ENCODE data around the gene UBN1. TPM values are rescaled to one million over a fixed set of nuclear protein-coding genes. Genes with fewer than 3 reads are reported as not detected.
"Not testable (repeated sequence)": the region's sequence is repeated elsewhere in the genome, so short reads cannot be mapped to it uniquely, and the experiment has no call there.

Gene UBN1
- total RNA-seq, 1 donor from 2014 or later, result 30.1 TPM

DNA sequence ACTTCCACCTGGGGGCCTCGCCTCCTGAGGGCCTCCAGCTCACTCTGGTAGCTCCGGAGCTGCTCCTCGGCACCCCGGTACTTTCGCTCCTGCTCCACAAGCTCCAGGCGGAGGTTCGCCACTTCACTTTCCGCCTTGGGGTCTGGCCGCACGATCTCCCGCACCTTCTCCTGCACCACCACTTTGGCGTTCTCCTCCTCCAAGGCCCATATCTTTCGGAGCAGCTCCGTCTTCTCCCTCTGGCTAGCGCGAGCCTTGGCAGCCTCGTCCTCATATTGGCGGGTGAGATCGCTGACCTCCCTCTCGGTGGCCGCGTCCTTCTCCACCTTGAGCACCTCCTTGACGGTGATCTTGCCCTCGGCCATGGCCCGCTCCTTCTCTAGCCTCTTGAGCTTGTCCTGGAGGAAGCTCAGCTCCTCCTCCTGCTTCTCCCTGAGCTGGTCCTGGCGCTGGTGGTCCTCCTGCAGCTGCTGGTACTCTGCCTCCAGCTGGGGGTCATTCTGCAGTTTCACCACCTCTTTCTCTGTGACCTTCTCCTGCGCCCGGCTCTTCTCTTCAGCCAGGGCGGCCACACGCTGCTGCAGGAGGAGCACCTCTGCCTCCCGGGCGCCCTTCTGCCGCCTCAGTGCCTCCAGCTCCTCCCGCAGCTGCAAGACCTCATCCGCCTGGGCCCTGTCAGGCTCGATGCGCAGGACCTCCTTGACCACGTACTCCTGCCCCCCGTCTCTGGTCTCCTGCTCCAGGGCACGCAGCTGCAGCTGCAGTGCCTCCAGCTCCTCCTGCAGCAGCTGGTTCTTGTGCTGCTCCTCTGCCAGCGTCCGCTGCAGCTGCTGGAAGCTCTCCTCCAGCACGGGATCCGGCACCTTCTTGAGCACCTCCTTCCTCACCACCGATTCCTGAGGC, 37.9 kb downstream of the UBN1 start:
- DNase-seq, result no peak

DNA sequence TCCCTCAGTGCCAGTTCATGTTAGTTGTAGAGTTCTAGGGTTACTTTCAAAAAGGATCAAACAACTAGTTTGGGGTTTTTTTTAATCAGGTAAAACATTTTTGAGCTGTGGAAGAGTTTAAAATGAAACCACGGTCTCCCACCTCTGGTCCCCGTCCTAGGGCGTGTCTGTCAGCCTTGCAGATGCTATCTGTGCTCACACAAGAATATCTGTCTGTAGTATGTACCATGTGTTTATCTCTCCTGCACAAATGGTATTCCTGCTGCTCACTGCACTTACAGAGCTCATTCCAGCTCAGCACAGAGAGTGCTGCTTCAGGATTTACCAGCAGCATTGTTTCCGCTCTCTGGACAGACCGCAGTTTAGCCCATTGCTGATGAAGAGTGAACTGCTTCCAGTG, 38.9 kb downstream of the UBN1 start:
- no peak for DNase-seq

DNA sequence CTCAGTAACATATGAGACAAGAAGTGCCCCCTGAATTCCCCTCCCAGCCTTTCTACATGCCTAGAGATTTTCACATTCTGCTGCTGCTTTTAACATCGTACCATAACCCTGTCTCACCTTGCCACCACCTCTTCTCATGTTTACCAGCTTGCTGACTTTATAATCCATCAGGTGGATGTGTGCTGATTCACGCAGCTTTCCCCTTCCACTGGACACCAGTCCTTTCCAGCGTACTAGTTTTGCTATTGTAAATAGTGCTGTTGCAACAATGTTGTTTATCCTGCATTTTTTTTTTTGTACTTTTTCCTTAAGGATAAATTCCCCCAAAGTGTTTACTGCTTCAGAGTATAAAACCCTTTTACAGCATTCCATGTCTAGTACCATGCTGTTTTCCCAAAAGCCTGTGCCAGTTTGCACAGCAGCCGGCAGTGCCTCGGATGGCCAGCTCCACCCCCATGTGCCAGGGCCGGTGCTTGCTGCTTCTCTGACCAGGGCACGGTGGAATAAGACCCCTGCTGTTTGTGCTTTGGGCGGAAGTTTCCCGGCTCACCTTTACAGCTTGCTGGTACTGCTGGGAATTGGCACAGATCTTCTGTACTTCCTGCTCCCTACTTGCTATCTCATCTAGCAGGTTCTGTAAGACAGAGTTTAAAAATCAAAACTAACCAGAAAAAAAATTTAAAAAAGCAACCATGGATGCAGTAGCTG, 41.3 kb downstream of the UBN1 start:
- DNase-seq, result no peak

DNA sequence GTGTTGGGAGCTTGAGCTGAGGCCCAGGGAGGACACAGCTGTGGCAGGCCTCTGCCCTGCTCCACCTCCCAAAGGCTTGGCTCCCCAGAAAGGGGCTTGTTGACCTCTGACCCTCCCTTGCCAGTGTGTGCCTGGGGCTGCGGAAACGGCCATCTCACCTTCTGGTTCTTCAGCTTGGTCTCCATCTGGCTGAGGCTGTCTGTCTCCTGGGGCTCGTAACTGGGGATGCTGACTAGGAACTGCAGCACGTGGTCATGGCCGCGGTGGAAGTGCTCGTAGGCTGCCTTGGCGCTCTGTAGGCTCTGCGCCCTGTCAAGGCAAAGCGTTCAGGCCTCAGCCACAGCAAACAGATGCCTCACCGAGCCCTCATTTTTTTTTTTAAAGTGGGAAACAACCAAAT, 42.7 kb downstream of the UBN1 start:
- DNase-seq, result no peak

DNA sequence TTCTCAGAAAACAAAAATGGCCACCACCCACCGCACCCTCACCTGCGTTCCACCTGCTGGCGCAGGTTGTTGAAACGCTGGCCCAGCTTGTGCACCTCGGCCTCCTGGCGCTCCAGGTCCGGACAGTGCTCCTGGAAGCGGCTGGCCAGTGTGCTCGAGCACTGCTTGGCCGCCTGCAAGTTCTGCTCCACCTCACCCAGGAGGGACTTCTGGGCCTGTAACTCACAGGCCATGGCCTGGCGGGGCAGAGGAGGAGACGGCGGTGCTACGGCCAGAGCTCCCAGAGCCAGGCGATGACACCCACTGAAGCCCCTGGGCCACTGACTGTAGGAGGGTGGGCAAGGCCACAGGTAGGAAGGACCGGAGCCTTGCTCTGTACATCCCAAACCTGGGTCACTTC, 43.4 kb downstream of the UBN1 start:
- DNase-seq, result no peak

DNA sequence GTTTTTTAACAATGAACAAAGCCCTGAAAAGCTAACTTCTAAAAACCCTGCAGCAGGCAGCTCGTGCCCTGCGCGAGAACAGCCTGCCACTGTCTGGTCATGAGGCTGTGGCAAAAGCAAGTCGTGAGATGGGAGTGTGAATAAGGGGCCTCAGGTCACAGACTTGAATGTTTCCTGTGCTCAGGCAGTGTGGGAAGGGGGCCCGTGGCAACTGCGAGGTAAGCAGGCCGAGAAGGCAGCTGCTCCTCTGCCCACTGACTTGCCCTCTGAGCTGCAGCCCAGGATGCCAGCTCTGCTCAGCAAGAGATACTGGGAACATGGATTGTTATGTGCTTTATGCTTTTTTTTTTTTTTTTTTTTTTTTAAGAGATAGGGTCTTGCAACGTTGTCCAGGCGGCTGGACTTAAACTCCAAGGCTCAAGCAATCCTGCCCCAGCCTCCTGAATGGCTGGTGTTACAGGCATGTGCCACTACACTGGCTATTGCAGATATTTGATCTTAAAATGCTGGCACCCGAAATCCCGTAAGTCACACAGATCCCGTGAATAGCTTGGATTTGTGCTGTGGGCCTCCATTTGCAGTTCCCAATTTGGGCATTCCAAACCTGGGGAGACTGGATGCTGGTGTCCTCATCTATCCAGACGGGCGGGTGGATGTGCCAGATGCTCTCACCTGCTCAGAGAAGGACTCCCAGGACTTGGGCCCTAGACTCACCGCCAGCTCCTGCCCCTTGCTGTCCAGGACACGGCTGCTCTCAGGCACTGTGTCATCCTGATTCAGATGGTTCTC, 44.0 kb downstream of the UBN1 start:
- no peak for DNase-seq

DNA sequence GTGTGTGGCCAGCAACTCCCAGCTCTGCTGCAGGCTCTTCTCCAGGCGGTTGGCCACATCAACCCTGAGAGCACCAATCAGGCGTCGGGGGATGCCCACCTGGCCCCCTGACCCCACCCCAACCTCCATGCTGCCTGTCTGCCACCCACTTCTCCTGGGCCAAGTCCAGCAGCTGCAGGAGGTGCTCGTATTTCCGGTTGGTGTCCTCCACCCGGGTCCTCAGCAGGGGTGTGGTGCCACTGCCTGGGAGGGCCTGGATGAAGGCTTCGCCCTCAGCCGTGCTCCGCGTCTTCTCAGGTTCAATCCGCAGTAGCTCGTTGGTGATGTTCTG, 44.6 kb downstream of the UBN1 start:
- no peak for DNase-seq

DNA sequence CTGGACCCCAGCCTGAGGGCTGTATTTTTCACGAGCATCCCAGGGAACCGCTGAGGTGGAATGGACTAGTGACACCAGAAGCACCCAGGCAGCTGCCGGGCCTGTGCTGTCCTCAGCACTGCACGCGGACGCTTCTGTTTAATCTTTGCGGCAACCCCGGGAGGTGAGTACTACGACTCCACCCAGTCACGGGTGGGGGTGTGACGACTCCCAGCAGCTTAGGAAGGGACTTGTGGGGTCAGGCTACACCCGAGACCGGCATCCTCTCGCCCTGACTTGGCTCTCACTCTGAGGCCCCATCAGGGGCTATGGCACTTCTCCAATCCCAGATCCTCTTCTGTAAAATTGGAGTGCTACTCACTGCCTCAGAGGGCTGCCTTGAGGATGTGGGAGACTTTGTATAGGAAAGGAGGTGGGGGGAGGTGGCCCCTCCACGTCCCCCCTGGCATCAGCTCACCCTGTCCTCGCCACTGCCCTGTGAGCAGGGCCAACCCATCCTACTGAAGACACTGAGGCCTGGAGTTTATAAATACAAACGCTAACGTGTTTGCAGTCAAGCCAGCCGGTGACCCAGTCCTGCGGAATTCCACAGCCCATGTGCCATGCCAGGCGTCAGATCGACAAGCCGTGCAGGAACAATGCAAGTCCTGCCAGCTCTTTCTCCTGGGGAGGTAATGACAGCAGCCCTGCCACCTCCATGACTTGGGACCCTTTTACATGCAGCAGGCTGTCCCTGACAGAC, 45.3 kb downstream of the UBN1 start:
- no peak for DNase-seq

DNA sequence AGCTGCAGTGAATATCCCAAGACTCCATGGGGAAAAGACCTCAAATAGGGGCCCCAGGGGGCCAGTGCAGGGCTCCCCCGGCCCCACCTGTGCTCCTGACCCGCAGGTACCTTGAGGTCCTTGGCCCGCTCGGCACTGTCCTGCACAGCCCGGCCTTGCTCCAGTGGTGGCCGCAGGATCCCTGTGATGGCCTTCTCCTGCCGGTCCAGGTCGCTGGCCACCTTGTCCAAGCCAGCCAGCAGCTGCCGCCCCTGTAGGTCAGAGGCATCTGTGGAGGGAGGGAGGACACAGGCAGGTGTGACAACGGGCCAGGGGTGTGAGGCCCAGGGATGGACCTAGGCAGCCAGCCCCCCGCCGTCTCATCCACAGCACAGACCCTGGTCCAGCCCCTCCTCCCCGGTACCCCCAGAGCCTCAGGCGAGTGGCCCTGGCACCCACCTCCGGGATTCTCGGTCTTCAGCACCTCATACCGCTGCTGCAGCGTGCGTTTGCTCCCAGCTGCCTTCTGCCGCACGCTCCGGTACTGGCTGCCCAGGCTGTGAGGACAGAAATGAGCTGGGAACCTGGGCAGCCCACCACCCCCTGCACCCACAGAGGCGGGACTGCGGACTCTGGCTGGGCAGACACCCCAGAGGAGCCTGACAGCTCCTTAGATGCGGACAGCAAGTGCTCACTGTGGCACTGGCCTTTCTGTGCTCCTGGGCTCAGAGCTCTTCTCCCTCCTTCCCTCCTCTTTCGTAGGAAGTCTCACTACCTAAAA, 46.0 kb downstream of the UBN1 start:
- DNase-seq, result no peak

DNA sequence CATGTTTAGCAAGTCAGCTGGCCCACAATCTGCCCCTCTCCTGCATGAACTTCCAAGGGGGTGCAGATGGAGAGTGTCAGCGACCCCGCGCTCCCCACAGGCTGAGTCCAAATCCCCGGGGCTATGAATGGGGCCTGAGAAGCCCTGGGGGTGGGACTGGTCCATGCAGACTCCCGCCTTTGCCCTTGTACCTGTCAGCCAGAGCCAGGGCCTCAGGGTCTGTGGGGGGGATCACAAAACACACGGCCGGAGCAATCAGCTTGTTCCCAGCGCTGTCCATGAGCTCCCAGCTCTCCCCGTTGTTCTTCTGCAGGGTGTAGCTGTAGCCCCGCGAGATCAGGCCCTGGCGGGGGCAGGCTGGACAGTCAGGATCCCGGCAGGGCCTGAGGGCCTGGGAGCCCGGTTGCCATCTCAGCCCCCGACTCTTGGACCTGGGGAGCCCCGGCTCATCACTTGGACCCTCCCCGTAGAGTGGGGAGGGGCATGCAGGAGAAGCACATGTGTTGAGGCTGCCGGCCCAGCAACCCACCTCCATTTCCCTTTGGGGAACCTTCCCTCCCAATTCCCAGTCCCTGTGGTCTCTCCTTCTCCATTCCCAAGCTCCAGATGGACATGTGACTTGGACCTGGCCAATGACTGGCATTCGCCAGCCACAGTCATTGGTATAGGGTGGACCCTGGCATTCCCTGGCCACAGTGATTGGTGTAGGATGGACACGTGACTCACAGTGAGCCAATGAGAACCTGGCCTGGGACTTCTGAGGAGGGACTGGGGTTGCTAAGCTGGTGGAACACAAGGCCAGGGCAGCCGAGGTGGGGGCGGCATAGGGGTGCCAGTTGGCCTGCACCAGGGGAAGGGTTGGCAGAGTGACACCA, 47.2 kb downstream of the UBN1 start:
- DNase-seq, result peak; percentile 6

DNA sequence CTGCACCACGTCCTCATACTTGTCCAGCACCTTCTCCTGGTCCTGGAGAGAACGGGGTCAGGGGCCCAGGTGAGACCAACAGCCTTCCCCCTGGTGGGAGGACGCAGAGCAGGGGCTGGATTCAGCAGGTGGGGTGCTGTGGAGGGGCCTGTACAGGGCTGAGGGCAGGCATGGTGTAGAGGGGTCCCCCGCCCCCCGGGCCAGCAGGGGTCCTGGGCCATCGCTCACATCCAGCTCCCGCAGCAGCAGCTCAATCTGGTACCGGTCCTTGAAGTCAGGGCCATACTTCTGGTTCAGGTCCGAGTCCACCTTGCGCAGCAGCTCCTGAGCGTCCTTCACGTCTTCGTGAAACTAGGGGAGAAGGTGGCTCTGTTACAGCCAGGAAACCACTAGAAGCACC, 48.1 kb downstream of the UBN1 start:
- DNase-seq, result no peak

DNA sequence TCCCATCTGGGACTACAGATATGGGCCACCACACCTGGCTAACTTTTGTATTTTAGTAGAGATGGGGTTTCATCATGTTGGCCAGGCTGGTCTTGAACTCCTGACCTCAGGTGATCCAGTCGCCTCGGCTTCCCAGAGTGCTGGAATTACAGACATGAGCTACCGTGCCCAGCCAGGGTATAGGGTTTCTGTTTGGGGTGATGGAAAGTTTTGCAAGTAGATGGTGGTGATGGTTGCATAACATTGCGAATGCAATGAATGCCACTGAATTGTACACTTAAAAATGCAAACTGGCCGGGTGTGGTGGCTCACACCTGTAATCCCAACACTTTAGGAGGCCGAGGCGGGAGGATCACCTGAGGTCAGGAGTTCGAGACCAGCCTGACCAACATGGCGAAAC, 49.5 kb downstream of the UBN1 start:
- DNase-seq, result not testable (repeated sequence)

DNA sequence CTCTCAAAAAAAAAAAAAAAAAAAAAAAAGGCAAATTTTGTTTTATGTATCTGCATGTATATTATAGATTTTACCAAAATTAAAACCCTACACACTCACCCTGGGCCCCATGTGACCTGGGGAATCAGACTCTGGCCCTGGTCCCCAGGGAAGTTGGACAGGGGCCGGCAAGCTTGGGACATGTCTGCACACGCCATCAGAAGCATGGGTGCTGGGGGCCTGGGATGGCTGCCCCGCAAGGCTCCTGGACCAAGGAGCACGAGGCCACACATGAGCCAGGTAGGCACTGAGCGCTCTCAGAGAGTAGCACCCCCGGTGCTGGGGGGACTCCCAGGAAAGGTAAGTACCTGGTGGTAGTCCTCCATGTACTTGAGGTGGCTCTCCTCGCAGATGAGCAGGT, 50.0 kb downstream of the UBN1 start:
- no peak for DNase-seq

DNA sequence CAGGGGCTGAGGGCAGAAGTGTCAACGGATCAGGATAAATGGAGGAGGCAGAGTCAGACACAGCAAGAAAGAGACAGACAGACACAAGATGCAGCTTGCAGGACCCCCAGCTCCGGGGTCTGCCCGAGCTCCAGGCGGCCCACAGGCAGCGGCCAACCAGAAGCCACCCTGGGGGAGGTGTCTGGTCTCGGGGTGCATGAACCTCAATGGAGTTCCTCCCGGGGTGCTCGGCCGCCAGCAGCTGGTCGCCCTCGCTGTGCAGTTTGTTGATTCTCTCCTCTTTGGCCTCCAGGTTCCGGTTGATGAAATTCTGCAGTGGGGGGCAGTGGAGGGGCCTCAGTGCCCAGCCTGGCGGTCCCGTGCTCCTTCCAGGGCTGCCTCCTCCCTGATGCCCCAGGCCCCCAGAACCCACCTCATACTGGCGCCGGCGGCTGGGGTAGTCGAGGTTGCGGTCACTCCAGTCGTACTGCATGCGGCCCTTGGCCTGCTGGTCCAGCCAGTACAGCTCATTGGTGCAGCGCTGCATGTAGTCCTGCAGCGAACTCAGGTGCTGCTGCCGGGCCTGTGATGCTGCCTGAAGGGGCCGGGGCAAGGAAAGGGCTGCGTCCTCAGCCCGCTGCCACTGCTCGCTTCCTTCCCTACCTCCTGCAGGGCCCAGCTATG, 51.7 kb downstream of the UBN1 start:
- DNase-seq, result no peak

DNA sequence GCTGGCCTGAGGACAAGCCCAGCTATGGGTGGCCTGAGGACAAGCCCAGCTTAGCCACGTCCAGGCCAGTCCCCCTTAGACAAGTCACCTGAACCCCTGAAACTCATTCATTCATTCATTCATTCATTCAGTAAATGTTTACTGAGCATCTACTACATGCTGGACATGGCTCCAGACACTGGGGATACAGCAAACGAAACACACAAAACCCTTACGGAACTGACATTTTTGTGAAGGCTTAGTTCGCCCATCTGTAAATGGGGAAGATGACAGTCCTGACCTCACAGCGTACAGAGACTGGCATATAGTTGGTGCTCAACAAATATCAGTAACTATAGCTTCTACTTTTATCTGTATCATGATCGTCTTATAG, 52.2 kb downstream of the UBN1 start:
- DNase-seq, result no peak

DNA sequence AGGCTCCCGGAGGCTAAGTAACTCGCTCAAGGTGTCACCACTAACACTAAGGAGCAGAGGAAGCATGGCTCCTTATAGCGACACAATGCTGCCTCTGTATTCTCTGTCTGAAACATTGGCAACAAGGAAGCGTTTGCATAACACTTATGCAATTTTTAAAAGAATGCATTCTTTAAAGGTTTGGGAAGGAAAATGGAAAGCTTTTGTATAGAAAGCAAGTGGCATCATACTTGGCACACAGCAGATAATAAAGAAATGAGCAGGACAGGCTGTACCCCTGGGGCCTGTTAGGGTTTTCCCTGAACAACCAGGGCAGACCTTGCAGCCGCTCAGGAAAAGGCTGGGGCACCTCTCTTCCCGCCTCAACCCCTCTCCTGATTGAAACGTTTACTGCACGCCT, 52.8 kb downstream of the UBN1 start:
- DNase-seq, result no peak

DNA sequence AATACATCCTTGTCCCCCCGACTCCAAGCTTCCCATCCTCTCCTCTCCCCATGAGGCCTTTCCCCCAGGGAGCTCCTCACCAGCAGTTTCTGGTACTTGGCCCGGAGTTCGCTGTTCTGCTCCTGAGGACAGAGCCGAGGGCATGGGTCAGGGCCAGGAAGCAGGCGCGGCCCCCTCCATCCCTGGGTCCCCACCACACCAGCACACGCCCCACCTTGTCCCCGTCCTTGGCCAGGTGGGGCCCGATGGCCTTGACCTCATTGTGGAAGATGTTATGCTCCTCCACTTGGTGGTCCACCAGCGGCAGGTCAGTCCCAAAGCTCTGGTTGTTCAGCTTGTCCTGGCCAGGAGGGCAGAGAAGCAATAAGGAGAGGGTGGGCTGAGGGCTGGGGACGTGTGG, 53.5 kb downstream of the UBN1 start:
- no peak for DNase-seq

DNA sequence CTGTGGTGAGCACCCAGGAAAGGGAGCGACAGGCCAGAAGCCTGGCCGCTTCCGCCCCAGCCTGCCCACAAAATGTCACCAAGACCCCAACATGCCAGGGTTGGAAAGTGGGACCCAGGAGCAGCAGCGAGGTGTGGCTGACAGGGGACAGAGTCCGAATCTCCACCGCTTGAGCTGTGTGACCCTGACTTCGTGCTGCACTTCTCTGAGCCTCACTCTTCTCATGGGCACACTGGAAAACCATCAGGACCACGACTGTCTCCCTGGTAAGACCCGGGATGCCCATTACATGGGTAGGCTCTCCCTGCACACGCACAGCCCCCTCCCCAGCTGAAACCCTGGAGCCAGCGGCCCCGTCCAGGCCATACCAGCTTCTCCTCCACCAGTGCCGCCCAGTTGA, 54.8 kb downstream of the UBN1 start:
- no peak for DNase-seq

DNA sequence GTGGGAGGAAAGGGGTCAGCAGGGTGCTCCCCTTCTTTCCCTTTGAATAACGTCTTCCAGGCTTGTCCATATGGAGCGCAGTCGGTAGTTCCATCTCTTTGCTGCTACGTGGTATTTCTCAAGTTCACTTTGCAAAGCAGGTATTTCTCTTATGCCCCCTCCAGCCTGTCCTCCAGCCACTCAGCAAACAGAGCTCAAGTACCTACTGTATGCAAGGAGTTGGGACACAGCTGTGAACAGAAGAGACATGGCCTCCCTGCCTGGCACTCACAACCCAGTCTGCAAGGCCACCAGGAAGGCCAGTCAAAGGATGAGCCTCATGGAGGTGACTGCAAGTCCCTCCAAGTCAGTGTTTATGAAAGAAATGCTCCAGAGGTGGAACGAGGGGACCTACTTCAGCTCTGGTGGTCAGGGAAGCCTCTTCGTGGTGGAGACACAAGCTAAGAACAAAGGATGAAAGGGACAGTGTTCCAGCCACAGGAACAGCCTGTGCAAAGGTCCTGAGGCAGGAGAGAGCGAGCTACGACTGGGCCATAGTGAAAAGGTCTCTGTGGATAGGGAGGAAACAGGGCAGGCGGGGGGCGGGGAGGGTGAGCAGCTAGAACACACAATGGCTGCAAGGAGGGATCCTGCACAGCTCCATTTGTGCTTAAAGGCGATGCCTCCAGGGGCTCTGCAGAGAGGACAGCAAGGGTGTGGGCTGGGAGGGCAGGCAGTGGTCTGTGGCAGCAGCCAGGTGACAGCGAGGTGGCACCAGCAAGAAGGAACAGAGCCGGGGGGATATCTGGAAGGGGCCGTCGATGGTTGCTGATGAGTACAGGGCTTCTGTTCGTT, 57.0 kb downstream of the UBN1 start:
- no peak for DNase-seq

Data from dermis blood vessel endothelial cell (primary cell).